Testis (tissue), 2 donors: ENCODE measurements around the gene WFIKKN2.

Source experiments
- CTCF ChIP-seq, 3 experiments: fragments of 450-650 bp in 2 of 3; fragments of 200-600 bp in 1 of 3; sonication (generic) in 1 of 3; IDR thresholded peaks; one replicate each; pipeline ENCODE4 v1.5.1; 2016 to 2019; ENCODE audit warnings: antibody characterized with exemption in 3 of 3, mild to moderate bottlenecking in 2 of 3, moderate library complexity in 1 of 3
- POLR2A ChIP-seq: fragments of 450-650 bp; IDR thresholded peaks from one replicate; pipeline ENCODE4 v1.6.1; 2017; ENCODE audit warnings: antibody characterized with exemption, mild to moderate bottlenecking, moderate library complexity

GRCh38 chr17:50891577-50891989 lies 56.2 kb downstream of the WFIKKN2 start:
- TF ChIP-seq CTCF (IDR thresholded peaks at IDR 0.05) = no peak
- TF ChIP-seq POLR2A = no peak
